NCI-H524 (cell line): ENCODE results near the gene VTN.

ENCODE experiments used
- DNase-seq, 2 experiments: peaks; one replicate each; lab custom pipeline; 2025; lab: John Stamatoyannopoulos, UW

Gene VTN

DNA sequence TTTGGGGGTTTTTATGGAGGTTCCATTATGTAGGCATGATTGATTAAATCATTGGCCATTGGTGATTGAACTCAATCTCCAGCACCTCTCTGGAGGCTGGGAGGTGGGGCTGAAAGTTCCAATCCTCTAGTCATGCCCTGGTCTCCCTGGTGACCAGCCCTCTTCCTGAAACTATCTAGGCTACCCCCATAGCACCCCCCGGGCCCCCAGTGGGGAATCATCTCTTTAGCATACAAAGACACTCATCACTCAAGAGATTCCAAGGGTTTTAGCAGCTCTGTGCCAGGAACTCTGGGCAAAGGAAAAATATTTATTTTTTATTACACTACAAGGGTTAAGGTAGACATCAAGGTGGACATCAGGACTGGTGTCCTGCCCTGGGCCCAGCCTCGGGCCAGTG, 25.3 kb upstream of the VTN start:
- no peak for DNase-seq

- DNase-seq, result no peak
Measured at GRCh38 chr17:28394337-28395116, 24.4 kb upstream of the VTN start.

DNA sequence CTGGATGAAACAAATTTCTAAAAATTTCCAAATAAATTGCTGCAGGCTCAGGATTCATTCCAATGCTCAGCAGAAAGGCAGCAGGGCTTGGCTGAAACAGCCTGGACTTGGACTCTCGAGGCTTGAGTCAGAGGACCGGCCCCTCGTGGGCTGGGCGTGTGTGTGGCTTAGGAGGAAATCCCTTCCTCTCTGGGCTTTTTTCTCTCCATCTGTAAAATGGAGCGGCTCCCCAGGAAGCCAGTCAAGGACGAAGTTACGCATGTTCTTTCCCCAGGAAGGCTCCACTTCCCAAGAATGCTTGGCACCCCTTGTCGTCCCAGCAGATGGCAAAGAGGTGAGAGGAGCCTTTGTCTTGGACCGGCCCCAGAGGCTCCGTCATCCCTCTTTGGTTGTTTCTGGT, 22.4 kb upstream of the VTN start:
- no peak for DNase-seq

DNA sequence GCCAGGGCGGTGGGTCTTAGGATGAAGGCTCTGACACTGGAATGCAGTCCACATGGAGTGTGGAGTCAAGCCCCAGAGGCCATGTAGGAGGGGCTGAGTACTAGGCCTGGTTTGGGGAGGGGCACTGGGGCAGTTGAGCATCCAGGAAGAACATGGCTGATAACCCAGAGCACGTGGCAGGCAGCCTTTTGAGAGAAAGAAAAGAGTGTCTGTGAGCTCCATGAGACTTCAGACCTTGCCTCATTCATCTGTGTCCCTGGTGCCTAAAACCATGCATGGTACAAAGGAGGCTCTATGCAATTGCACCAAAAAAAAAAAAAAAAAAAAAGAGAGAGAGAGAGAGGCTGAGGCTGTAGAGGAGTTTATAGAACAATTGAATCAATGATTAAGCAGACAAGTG, 21.3 kb upstream of the VTN start:
- no peak for DNase-seq

DNA sequence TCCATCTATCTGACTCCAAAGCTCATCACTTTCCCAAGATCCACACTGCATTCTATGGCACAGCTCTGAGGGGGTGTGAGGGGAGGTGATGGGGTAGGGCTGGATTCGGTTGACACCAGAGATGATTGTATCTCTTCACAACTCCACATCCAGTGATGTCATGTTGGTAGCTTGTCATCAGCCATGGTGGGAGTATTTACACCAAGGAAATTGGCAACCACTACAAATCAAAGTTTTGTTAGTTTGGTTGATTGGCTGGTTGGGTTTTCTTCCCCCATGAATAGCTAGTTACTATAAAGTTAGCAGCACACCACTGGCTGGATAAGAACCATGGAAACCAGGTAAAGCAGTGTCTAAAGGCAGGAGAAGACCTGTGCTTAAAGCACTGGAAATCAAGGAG, 20.9 kb upstream of the VTN start:
- no peak for DNase-seq

- no peak for DNase-seq
Measured at GRCh38 chr17:28390563-28390962, 20.5 kb upstream of the VTN start.

DNA sequence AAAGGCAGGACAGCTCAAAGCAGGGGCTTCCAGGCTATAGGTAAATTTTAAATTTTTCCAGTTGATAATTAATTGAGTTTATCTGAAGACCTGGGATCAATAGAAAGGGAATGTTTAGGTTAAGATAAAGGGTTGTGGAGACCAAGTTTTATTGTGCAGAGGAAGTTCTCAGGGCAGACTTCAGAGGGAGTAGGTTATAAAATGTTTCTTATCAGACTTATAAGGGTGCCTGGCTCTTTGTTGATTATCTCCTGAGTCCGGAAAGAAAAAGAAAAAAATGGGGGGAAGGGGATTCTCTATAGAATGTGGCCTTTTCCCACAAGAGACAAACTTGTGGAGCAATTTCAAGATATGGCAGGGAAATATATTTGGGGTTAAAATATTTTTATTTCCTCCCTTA, 20.0 kb upstream of the VTN start:
- no peak for DNase-seq

GRCh38 chr17:28388106-28388505, 18.0 kb upstream of the VTN start:
- no peak for DNase-seq

DNA sequence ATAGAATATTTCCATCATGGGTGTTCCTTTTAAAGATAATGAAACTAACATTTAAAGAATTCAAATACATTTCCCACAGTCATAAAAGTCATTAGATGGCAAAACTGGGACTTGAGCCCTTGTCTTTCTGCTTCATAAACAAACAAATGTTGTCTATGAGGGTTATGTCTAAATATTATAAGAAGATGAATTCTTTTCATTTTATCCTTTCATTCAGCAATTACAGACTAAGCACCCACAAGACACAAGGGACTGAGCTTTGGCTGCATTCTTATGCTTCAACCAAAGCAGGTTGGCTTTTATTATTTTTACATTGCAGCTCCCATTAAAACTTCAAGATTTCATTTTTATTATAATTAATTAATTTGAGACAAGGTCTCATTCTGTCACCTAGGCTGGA, 16.3 kb upstream of the VTN start:
- no peak for DNase-seq

GRCh38 chr17:28385406-28385805, 15.3 kb upstream of the VTN start:
- DNase-seq, result no peak

- DNase-seq, result no peak
Measured at GRCh38 chr17:28385037-28385400, 14.9 kb upstream of the VTN start.

GRCh38 chr17:28384281-28385036, 14.4 kb upstream of the VTN start:
- no peak for DNase-seq

GRCh38 chr17:28381141-28381825, 11.2 kb upstream of the VTN start:
- no peak for DNase-seq

- no peak for DNase-seq
Measured at GRCh38 chr17:28379814-28380801, 10.0 kb upstream of the VTN start.

- DNase-seq, result peak in 1 of 2 experiments; percentile 36
Measured at GRCh38 chr17:28372945-28373274, 2.8 kb upstream of the VTN start.

DNA sequence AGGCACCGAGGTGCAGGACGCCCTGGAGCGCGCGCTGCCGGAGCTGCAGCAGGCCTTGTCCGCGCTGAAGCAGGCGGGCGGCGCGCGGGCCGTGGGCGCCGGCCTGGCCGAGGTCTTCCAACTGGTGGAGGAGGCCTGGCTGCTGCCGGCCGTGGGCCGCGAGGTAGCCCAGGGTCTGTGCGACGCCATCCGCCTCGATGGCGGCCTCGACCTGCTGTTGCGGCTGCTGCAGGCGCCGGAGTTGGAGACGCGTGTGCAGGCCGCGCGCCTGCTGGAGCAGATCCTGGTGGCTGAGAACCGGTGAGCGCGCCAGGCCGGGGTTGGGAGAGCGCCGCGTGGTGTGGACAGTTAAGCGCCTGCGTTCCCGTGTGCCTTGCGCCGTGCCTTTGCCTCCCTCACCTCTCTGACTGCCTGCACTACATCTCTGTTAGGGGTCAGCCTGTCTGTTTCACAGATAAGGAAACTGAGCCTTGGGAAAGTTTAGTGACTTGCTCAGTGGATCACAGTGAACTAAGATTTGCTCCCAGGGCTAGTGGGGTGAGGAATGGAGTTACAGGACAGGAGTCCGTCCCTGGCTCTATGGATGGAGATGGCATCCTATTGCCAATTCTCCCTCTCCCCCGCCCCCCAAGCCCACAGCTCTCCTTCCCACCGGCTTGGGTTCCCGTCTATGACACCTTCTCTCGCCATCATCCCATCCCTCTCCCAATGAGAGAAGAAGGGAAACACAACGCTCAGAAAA, 2.3 kb upstream of the VTN start:
- DNase-seq, result peak; percentile 40 to 60

DNA sequence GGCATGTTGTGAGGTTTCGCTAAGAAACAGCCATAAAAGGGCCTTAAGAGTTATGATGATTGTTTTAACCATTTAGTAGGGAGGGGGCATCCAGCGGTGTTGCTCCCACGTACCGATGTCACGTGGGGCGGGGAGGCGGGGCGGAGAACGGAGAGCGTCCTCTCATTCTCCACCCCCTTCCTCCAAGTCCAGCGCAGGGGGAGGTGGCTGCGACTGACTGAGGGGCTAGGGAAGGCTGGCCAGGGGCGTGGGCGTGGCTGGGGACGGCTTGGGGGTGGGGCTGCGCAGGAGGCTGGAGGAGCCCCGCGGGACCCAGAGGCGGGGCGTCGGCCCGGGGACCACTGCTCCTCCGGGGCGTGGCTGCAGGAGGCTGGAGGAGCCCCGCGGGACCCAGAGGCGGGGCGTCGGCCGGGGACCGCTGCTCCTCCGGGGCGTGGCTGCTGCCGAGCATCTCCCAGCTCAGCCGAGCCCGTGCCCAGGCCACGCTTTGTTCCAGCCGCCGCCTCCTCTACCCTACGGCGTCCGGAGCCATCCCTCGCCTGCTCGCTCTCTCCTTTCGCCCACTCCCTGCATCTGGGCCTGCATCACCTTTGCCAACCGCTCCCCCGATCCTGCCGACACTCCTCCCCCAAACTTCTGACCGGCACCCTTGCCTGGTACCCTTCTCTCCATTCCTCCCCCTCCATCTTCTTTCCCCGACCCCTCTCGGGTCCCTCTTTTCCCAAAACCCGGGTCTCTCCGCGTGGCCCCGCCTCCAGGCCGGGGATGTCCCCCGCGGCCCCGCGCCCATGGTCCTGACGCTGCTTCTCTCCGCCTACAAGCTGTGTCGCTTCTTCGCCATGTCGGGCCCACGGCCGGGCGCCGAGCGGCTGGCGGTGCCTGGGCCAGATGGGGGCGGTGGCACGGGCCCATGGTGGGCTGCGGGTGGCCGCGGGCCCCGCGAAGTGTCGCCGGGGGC, 1.4 kb upstream of the VTN start, which contains the start of gene SARM1:
SARM1 (plus strand) TSS at position 450 of the 958 bp plus-strand sequence; CDS start at position 789, 339 bp downstream.
- DNase-seq, result peak; percentile 97 to 99

- DNase-seq, result no peak
Measured at GRCh38 chr17:28370744-28371103, 617 bp upstream of the VTN start.

- peak in 1 of 2 experiments; percentile 47 for DNase-seq
Measured at GRCh38 chr17:28369684-28370034, 448 bp downstream of the VTN start.
